H1 (cell line): ENCODE measurements around the gene PLEKHB1. TPM values are rescaled to one million over a fixed set of nuclear protein-coding genes. Genes with fewer than 3 reads are reported as not detected.

Experiments used
- ATF3 ChIP-seq: IDR thresholded peaks from 2 replicates; pipeline ENCODE4 v1.6.1; 2011; ENCODE audit warnings: low read depth, mild to moderate bottlenecking, low read length; ENCODE audit not compliant: insufficient read depth
- EP300 ChIP-seq, 2 experiments: IDR thresholded peaks; 1 replicate in 1 of 2; 2 replicates in 1 of 2; pipeline ENCODE4 v1.6.1; 2011 to 2012; ENCODE audit warnings: low read depth in 2 of 2, low read length in 2 of 2, mild to moderate bottlenecking in 2 of 2, borderline replicate concordance in 1 of 2, inconsistent platforms in 1 of 2, moderate library complexity in 1 of 2
- MAX ChIP-seq: IDR thresholded peaks from 2 replicates; pipeline ENCODE4 v1.6.1; 2012; ENCODE audit warnings: inconsistent platforms
- NANOG ChIP-seq: IDR thresholded peaks from 2 replicates; pipeline ENCODE4 v1.6.1; 2011; ENCODE audit warnings: low read length, low read depth, mild to moderate bottlenecking, inconsistent platforms; ENCODE audit not compliant: insufficient read depth, poor library complexity, severe bottlenecking
- SIX5 ChIP-seq: IDR thresholded peaks from 2 replicates; pipeline ENCODE4 v1.6.1; 2011; ENCODE audit warnings: mild to moderate bottlenecking, low read depth, low read length
- TEAD4 ChIP-seq: IDR thresholded peaks from 2 replicates; pipeline ENCODE4 v1.6.1; 2012; ENCODE audit warnings: low read depth, low read length, inconsistent platforms, mixed read lengths
- polyA plus RNA-seq, 7 experiments: library from polyadenylated mRNA; depleted of rRNA in 3 of 7; stranded (reverse) in 5 of 7; unstranded in 2 of 7; fragments of >200 nt in 5 of 7; fragments of 200-250 nt in 2 of 7; gene quantifications; 1 replicate in 5 of 7; 2 replicates in 1 of 7; 4 replicates in 1 of 7; pipeline versions ENCODE4 v1.2.1 to v1.2.3, GENCODE V29; 2011 to 2013; ENCODE audit warnings: missing spikeins in 2 of 7, mixed read lengths in 2 of 7
- total RNA-seq: library from RNA; stranded (reverse); fragmentation: NEBNext Ultra II Directional; extraction: Animal tissue kit (Norgen Biotek cat#: 25700); gene quantifications from 2 replicates; pipeline ENCODE4 v1.2.1, GENCODE V29; 2021

The PLEKHB1 gene
- total and polyA plus RNA-seq, 2 of the 8 experiments (the other 6 are each of a cell fraction or from before 2014, with no cell fraction given): 14.8 to 24.5 TPM

- no peak for TF ChIP-seq ATF3
- no peak for TF ChIP-seq NANOG
- no peak for TF ChIP-seq TEAD4
- TF ChIP-seq MAX: no peak
- TF ChIP-seq EP300 (IDR thresholded peaks at IDR 0.05; ENCODE audit: borderline replicate concordance in 1 of 2, low read depth in 2 of 2, low read length in 2 of 2): no peak
- no peak for TF ChIP-seq SIX5
These were observed 5.8 kb downstream of the PLEKHB1 start (continued) for GRCh38 chr11:73652046-73652730.
